ENCODE measurements around the gene LCN15. TPM values are rescaled to one million over a fixed set of nuclear protein-coding genes. Genes with fewer than 3 reads are reported as not detected.
"Not testable (repeated sequence)": the region's sequence is repeated elsewhere in the genome, so short reads cannot be mapped to it uniquely, and the experiment has no call there.

LCN15 gene
- total RNA-seq, 1 experiment from 2014 or later: 0.05 TPM

DNA sequence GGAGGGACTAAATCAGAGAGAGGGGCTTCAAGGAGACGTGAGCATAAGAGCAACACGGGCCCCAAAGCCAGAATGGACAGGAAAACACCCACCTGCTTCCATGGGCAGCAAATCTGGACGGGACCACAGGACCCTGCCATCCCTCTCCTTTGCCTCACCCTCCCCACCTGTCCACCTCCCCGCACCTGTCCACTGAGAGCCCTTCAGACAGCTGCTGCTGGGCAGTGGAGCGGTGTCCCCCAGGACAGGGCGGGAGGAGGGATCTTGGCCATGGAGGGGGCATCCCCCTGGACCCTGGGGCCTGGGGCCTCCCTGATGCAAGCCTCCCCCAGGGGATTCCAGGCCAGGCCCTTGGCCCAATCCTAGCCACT is 34.4 kb upstream of the LCN15 start:
- no peak overlapping the region for H3K4me3 ChIP-seq (ENCODE audit: low read depth in 2 of 2, low read length in 2 of 2)
- CTCF ChIA-PET: no interaction called here
- ATAC-seq: no peak

DNA sequence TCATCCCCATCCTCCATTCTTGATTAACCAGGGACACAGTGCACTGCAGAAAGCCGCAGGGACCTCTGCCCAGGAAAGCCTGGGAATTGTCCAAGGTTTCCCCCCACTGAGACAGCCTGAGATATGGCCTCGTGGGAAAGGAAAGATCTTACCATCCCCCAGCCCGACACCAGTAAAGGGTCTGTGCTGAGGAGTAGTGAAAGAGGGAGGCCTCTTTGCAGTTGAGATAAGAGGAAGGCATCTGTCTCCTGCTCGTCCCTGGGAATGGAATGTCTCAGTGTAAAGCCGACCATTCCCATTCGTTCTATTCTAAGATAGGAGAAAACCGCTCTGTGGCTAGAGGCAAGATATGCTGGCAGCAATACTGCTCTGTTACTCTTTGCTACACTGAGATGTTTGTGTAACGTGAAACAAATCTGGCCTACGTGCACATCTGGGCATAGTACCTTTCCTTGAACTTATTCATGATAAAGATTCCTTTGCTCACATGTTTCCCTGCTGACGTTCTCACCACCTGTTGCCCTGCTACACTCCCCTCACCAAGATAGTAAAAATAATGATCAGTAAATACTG is 32.5 kb upstream of the LCN15 start:
- intact Hi-C loops (cut with micrococcal nuclease; ENCODE audit: unreplicated experiment); in situ Hi-C loops (cut with HindIII; ENCODE audit: low pct_unique_long_range_greater_than_20kb, low sequenced_read_pairs); ATAC-seq; H3K27ac ChIP-seq (ENCODE audit: low read length); H3K9me3 ChIP-seq (ENCODE audit: control insufficient read depth, insufficient read depth, low read depth, low read length); BruUV-seq (replicated peaks); DNase-seq (ENCODE audit: low read depth, low spot score); H3K36me3 ChIP-seq (ENCODE audit: control insufficient read depth, insufficient read depth, low read length); H3K4me3 ChIP-seq (ENCODE audit: low read depth in 2 of 2, low read length in 2 of 2); H3K4me1 ChIP-seq (ENCODE audit: control insufficient read depth, insufficient read depth, low read length); H3K27me3 ChIP-seq (ENCODE audit: control insufficient read depth, insufficient read depth, low read length); POLR2A ChIA-PET: not testable (repeated sequence)
- CTCF ChIA-PET: interaction anchor here (0.7 kb wide), 1 partner anchor 18 kb away, joined by 4 read pairs; no protein-coding TSS in a partner anchor

More for the DNA sequence above, 34.4 kb upstream of the LCN15 start:
- no peaks in the 10 kb centered on the region for H3K27me3 ChIP-seq (ENCODE audit: control insufficient read depth, insufficient read depth, low read length)
- DNase-seq (ENCODE audit: low read depth, low spot score): no peak
- H3K4me1 ChIP-seq (ENCODE audit: control insufficient read depth, insufficient read depth, low read length): peaks cover 4% of the 10 kb centered on the region
- no TSS peak for BruUV-seq (replicated peaks)
- TF ChIP-seq TCF7L2 (IDR thresholded peaks at IDR 0.05; ENCODE audit: low read depth, low read length) (no peak), SIN3A (IDR thresholded peaks at IDR 0.05; ENCODE audit: borderline replicate concordance, insufficient read depth, low read depth, low read length) (no peak), POLR2AphosphoS5 (IDR thresholded peaks at IDR 0.05; ENCODE audit: low read depth, low read length) (no peak)
- TF ChIP-seq, protein P1, sequence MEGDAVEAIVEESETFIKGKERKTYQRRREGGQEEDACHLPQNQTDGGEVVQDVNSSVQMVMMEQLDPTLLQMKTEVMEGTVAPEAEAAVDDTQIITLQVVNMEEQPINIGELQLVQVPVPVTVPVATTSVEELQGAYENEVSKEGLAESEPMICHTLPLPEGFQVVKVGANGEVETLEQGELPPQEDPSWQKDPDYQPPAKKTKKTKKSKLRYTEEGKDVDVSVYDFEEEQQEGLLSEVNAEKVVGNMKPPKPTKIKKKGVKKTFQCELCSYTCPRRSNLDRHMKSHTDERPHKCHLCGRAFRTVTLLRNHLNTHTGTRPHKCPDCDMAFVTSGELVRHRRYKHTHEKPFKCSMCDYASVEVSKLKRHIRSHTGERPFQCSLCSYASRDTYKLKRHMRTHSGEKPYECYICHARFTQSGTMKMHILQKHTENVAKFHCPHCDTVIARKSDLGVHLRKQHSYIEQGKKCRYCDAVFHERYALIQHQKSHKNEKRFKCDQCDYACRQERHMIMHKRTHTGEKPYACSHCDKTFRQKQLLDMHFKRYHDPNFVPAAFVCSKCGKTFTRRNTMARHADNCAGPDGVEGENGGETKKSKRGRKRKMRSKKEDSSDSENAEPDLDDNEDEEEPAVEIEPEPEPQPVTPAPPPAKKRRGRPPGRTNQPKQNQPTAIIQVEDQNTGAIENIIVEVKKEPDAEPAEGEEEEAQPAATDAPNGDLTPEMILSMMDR (IDR thresholded peaks at IDR 0.05): no peak
- TF ChIP-seq, protein P2, sequence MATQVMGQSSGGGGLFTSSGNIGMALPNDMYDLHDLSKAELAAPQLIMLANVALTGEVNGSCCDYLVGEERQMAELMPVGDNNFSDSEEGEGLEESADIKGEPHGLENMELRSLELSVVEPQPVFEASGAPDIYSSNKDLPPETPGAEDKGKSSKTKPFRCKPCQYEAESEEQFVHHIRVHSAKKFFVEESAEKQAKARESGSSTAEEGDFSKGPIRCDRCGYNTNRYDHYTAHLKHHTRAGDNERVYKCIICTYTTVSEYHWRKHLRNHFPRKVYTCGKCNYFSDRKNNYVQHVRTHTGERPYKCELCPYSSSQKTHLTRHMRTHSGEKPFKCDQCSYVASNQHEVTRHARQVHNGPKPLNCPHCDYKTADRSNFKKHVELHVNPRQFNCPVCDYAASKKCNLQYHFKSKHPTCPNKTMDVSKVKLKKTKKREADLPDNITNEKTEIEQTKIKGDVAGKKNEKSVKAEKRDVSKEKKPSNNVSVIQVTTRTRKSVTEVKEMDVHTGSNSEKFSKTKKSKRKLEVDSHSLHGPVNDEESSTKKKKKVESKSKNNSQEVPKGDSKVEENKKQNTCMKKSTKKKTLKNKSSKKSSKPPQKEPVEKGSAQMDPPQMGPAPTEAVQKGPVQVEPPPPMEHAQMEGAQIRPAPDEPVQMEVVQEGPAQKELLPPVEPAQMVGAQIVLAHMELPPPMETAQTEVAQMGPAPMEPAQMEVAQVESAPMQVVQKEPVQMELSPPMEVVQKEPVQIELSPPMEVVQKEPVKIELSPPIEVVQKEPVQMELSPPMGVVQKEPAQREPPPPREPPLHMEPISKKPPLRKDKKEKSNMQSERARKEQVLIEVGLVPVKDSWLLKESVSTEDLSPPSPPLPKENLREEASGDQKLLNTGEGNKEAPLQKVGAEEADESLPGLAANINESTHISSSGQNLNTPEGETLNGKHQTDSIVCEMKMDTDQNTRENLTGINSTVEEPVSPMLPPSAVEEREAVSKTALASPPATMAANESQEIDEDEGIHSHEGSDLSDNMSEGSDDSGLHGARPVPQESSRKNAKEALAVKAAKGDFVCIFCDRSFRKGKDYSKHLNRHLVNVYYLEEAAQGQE (IDR thresholded peaks at IDR 0.05; ENCODE audit: insufficient read depth in 1 of 2, low read depth in 2 of 2, low read length in 1 of 2): no peak
- H3K27ac ChIP-seq (ENCODE audit: low read length): no peak overlapping the region
- H3K36me3 ChIP-seq (ENCODE audit: control insufficient read depth, insufficient read depth, low read length): no peaks in the 10 kb centered on the region
- intact Hi-C loops (cut with micrococcal nuclease; ENCODE audit: unreplicated experiment): no loop called here
- H3K9me3 ChIP-seq (ENCODE audit: control insufficient read depth, insufficient read depth, low read depth, low read length): no peaks in the 10 kb centered on the region
- POLR2A ChIA-PET: no interaction called here
- in situ Hi-C loops (cut with HindIII; ENCODE audit: low pct_unique_long_range_greater_than_20kb, low sequenced_read_pairs): no loop called here

DNA sequence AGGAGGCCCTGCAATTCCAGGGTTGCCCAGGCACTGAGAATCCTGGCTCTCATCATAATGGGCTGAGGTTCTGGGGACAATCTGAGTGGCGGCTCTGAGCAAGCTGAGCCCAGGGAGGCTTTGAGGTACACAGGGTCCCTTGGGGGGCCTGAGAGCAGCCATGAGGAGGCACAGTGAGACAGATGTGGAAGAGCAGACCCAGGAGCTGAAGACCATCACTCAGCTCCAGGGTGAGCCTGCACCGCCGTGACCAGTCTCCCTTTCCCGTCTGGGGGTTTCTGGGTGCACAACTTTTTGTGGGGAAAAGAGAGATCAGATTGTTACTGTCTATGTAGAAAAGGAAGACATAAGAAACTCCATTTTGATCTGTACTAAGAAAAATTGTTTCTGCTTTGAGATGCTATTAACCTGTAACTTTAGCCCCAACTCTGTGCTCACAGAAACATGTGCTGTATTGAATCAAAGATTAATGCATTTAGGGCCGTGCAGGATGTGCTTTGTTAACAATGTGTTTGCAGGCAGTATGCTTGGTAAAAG is 32.0 kb upstream of the LCN15 start, which contains the start of gene CCDC183:
Gene CCDC183 (plus strand): TSS at position 101 of the 537 bp plus-strand sequence. CDS start 60 bp downstream, at position 161.
- DNase-seq (ENCODE audit: low read depth, low spot score) (no peak), ATAC-seq (no peak)
- in situ Hi-C loops (cut with HindIII; ENCODE audit: low pct_unique_long_range_greater_than_20kb, low sequenced_read_pairs): no loop called here
- no peak within 1 kb of the TSS for H3K27ac ChIP-seq (ENCODE audit: low read length)
- intact Hi-C loops (cut with micrococcal nuclease; ENCODE audit: unreplicated experiment): no loop called here
- H3K36me3 ChIP-seq (ENCODE audit: control insufficient read depth, insufficient read depth, low read length): no peaks in the 10 kb centered on the region; the same call in 1 of the 2 replicates
- peaks cover 8% of the 10 kb centered on the region for H3K4me1 ChIP-seq (ENCODE audit: control insufficient read depth, insufficient read depth, low read length)
- TF ChIP-seq TCF7L2 (IDR thresholded peaks at IDR 0.05; ENCODE audit: low read depth, low read length) (no peak), SIN3A (IDR thresholded peaks at IDR 0.05; ENCODE audit: borderline replicate concordance, insufficient read depth, low read depth, low read length) (no peak)
- TF ChIP-seq, protein P1 (IDR thresholded peaks at IDR 0.05): no peak
- CTCF ChIA-PET: no interaction called here
- POLR2A ChIA-PET: no interaction called here
- no peak within 1 kb of the TSS for H3K4me3 ChIP-seq (ENCODE audit: low read depth in 2 of 2, low read length in 2 of 2)
- no TSS peak for BruUV-seq (replicated peaks)
- H3K27me3 ChIP-seq (ENCODE audit: control insufficient read depth, insufficient read depth, low read length): no peaks in the 10 kb centered on the region
- no peaks in the 10 kb centered on the region for H3K9me3 ChIP-seq (ENCODE audit: control insufficient read depth, insufficient read depth, low read depth, low read length)

Data from Panc1 (cell line).